IgD-negative memory B cell (primary cell): ENCODE results near the gene EDDM13. TPM values are rescaled to one million over a fixed set of nuclear protein-coding genes. Genes with fewer than 3 reads are reported as not detected.
"Not testable (repeated sequence)": the region's sequence is repeated elsewhere in the genome, so short reads cannot be mapped to it uniquely, and the experiment has no call there.

Source experiments
- H3K27ac Mint-ChIP-seq, 3 donors: one replicate each; pipeline ENCODE4 v1.8.0; 2020 to 2022; ENCODE audit warnings: mild to moderate bottlenecking in 3 of 3, mixed read lengths in 3 of 3, moderate library complexity in 1 of 3
- H3K27me3 Mint-ChIP-seq: one replicate; pipeline ENCODE4 v1.8.0; 2021; ENCODE audit warnings: mixed read lengths
- H3K36me3 Mint-ChIP-seq: one replicate; pipeline ENCODE4 v1.8.0; 2020; ENCODE audit warnings: mild to moderate bottlenecking, mixed read lengths
- H3K4me1 Mint-ChIP-seq, 3 donors: one replicate each; pipeline ENCODE4 v1.8.0; 2020 to 2022; ENCODE audit warnings: mixed read lengths in 3 of 3, mild to moderate bottlenecking in 1 of 3
- H3K4me3 Mint-ChIP-seq, 4 donors: one replicate each; pipeline ENCODE4 v1.8.0; 2020 to 2022; ENCODE audit warnings: mild to moderate bottlenecking in 4 of 4, mixed read lengths in 4 of 4, moderate library complexity in 3 of 4
- H3K9me3 Mint-ChIP-seq, 3 donors: one replicate each; pipeline ENCODE4 v1.8.0; 2020 to 2021; ENCODE audit warnings: mixed read lengths in 3 of 3, mild to moderate bottlenecking in 1 of 3
- polyA plus RNA-seq: library from polyadenylated mRNA; unstranded; fragments of 300-500 nt; fragmentation: Illumina TruSeq; gene quantifications from one replicate; pipeline ENCODE4 v1.2.3, GENCODE V29; 2021

EDDM13 gene
- polyA plus RNA-seq, 1 donor from 2014 or later, result not detected

DNA sequence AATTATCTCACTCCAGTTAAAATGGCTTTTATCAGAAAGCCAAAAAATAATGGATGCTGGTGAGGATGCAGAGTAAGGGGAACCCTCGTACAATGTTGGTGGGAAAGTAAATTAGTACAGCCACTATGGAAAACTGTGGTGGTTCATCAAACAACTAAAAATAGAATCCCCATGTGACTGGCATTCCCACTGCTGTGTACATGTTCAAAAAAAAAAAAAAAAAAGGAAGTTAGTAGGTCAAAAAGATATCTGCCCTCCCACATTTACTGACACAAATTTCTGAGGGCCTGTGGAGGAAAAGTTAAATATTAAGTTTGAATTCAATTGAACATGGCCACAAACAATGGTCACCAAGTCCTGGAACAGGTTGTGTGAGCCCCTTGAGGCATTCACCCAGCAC lies 51.9 kb downstream of the EDDM13 start:
- Mint-ChIP-seq H3K4me3 (no peak overlapping the region), H3K4me1 (peaks cover 4 to 11% (median 9%) of the 10 kb centered on the region in 3 donors), H3K27ac (no peak overlapping the region), H3K27me3 (no peaks in the 10 kb centered on the region), H3K9me3 (peaks cover 2 to 4% (median 3%) of the 10 kb centered on the region in 3 donors), H3K36me3 (peaks cover 2% of the 10 kb centered on the region)

DNA sequence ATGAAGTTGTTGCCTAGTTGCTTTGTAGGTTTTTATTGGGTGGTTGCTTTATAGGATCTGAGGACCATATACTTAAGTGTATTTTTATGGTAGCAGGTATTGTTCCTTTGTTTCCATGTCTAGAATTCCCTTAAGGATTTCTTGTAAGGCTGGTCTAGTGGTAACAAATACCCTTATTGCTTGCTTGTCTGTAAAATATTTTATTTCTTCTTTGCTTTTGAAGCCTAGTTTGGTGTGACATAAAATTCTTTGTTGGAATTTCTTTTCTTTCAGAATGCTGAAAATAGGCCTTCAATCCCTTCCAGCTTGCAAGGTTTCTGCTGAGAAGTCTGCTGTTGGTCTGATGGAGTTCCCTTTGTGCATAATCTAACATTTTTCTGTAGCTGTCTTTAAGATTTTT lies 60.1 kb downstream of the EDDM13 start:
- H3K9me3 Mint-ChIP-seq, result peaks cover 0 to 5% (median 0%) of the 10 kb centered on the region in 3 donors
- H3K36me3 Mint-ChIP-seq, result peaks cover 1% of the 10 kb centered on the region

DNA sequence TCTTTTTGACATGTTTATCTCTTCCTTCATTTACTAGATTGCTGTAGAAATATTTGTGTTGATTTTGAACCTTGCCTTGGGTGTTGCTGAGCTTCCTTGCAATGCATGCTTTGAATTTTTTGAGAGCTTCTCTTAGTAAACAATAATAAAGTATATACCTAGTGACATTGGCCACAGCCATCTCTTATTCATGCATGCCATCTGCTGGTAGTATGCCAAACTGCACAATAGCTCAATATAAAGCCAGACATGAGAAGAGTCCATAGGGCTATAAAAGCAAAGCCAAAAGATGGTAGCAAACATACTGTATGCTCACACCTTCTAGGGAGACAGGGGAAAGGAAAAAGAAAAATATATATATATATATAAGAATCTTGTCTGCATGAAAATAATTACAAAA lies 61.0 kb downstream of the EDDM13 start:
- Mint-ChIP-seq H3K27me3 (no peaks in the 10 kb centered on the region), H3K4me1 (no peaks in the 10 kb centered on the region), H3K4me3 (no peak overlapping the region), H3K36me3 (peaks cover 1% of the 10 kb centered on the region), H3K9me3 (peaks cover 0 to 5% (median 0%) of the 10 kb centered on the region in 3 donors), H3K27ac (no peak overlapping the region)

More for the DNA sequence above, 60.1 kb downstream of the EDDM13 start:
- Mint-ChIP-seq H3K4me3 (no peak overlapping the region), H3K4me1 (no peaks in the 10 kb centered on the region), H3K27me3 (no peaks in the 10 kb centered on the region), H3K27ac (no peak overlapping the region)

DNA sequence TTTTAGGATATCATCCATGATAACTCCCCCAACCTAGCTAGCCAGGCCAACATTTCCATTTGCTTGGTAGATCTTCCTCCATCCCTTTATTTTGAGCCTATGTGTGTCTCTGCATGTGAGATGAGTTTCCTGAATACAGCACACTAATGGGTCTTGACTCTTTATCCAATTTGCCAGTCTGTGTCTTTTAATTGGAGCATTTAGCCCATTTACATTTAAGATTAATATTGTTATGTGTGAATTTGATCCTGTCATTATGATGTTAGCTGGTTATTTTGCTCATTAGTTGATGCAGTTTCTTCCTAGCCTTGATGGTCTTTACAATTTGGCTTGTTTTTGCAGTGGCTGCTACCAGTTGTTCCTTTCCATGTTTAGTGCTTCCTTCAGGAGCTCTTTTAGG lies 62.8 kb downstream of the EDDM13 start:
- H3K9me3 Mint-ChIP-seq, H3K27me3 Mint-ChIP-seq, H3K27ac Mint-ChIP-seq, H3K4me3 Mint-ChIP-seq, H3K4me1 Mint-ChIP-seq, H3K36me3 Mint-ChIP-seq: not testable (repeated sequence)

DNA sequence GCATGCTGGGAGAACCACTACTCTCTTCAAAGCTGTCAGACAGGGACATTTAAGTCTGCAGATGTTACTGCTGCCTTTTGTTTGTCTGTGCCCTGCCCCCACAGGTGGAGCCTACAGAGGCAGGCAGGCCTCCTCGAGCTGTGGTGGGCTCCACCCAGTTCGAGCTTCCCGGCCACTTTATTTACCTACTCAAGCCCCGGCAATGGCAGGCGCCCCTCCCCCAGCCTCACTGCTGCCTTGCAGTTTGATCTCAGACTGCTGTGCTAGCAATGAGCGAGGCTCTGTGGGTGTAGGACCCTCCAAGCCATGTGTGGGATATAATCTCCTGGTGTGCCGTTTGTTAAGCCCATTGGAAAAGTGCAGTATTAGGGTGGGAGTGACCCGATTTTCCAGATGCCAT lies 64.5 kb downstream of the EDDM13 start:
- H3K27ac Mint-ChIP-seq, H3K27me3 Mint-ChIP-seq, H3K4me1 Mint-ChIP-seq, H3K4me3 Mint-ChIP-seq, H3K36me3 Mint-ChIP-seq: not testable (repeated sequence)
- peaks cover 4 to 13% (median 5%) of the 10 kb centered on the region in 3 donors for H3K9me3 Mint-ChIP-seq

DNA sequence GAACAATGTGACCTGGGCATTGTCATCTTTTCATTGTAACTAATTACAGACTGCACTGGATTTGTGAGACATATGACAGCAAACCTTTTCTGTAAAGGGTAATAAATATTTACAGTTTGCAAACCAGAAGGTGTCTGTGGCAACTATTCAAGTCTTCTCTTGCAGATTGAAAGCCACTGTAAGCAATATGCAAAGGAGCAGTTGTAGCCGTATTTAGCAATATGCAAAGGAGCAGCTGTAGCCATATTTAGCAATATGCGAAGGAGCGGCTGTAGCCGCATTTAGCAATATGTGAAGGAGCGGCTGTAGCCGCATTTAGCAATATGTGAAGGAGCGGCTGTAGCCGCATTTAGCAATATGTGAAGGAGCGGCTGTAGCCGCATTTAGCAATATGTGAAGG lies 66.5 kb downstream of the EDDM13 start:
- Mint-ChIP-seq H3K9me3 (peaks cover 5 to 21% (median 9%) of the 10 kb centered on the region in 3 donors), H3K4me3 (peak overlapping the region in 1 of 4 donors; percentile 21)
- not testable (repeated sequence) for H3K36me3 Mint-ChIP-seq, H3K27ac Mint-ChIP-seq, H3K4me1 Mint-ChIP-seq, H3K27me3 Mint-ChIP-seq

DNA sequence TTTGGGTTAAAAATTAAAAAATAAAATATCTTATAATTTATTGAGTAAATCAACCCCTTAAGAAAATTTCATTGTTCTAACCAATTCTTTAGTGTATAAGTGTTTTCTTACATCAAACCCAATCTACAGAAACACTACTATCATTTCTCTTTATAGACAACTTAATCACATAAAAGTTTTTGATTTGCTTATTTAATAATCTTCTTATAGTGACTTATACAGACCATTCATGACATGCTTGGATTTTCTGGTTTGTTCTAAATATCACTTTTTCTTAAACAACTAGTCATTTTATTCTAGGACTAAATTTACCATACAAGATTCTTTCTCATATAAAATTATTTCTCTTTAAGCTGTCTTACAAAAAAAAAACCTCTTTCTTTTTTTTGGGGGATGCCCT lies 69.4 kb downstream of the EDDM13 start:
- peaks cover 0 to 1% (median 0%) of the 10 kb centered on the region in 3 donors for H3K4me1 Mint-ChIP-seq
- peak overlapping the region in 1 of 3 donors; percentile 87 for H3K27ac Mint-ChIP-seq
- peaks cover 5 to 21% (median 9%) of the 10 kb centered on the region in 3 donors for H3K9me3 Mint-ChIP-seq
- no peak overlapping the region for H3K4me3 Mint-ChIP-seq
- no peaks in the 10 kb centered on the region for H3K27me3 Mint-ChIP-seq
- H3K36me3 Mint-ChIP-seq, result peaks cover 1% of the 10 kb centered on the region

DNA sequence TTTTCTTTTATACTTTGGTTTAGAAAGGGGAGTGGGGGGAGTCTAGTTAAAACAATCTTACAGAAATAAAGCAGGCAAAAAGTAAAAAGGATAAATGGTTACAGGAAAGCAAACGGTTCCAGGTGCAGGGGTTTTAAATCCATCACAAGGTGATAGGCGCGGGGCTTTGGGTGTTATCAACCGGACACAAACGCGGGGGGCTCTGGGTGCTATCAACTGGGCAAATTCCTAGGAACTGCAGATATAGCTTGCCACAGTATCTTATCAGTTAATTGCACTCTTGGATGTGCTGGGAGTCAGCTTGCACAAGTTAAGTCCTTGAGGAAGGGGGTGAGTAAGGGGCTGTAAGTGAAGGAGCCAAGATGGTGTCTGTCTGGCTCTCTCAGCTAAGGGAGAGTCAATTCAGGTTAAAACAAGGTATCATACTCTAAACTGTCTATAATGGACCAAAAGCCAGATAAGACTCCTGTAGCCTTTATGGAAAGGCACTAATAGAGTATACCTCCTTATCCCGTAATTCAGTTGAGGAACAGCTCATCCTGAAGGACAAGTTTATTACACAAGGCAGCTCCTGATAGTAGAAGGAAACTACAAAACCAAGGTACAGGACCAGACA lies 74.7 kb downstream of the EDDM13 start:
- Mint-ChIP-seq H3K36me3 (no peaks in the 10 kb centered on the region), H3K4me3 (no peak overlapping the region), H3K27ac (no peak overlapping the region), H3K9me3 (peaks cover 0 to 9% (median 8%) of the 10 kb centered on the region in 3 donors), H3K4me1 (peaks cover 0 to 3% (median 0%) of the 10 kb centered on the region in 3 donors), H3K27me3 (no peaks in the 10 kb centered on the region)

DNA sequence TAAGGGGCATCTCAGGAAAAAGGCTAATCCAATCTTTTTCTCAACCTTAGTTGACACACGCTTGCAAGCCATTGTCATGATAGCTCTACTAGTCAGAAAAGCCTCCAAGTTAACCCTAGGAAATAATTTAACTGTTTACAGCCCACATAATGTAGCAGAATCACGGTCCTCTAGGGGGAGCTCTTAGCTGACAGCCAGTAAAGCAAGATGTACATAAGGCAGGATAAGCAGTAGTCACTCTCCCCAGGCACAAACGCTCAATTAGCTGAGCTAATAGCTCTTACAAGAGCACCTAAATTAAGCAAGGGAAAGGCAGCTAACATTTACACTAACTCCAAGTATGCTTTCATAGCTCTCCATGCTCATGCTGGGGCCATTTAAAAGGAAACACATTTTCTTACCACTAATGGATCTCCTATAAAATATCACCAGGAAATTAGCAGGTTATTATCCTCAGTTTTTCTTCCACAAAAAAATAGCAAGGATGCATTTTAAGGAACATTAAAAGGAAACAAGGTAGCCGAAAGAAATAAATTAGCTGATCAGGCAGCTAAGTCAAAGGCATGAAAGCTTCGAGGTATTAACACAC lies 75.8 kb downstream of the EDDM13 start:
- Mint-ChIP-seq H3K27me3 (no peaks in the 10 kb centered on the region), H3K9me3 (no peaks in the 10 kb centered on the region), H3K27ac (no peak overlapping the region), H3K36me3 (peaks cover 2% of the 10 kb centered on the region), H3K4me1 (peaks cover 0 to 3% (median 0%) of the 10 kb centered on the region in 3 donors), H3K4me3 (no peak overlapping the region)

DNA sequence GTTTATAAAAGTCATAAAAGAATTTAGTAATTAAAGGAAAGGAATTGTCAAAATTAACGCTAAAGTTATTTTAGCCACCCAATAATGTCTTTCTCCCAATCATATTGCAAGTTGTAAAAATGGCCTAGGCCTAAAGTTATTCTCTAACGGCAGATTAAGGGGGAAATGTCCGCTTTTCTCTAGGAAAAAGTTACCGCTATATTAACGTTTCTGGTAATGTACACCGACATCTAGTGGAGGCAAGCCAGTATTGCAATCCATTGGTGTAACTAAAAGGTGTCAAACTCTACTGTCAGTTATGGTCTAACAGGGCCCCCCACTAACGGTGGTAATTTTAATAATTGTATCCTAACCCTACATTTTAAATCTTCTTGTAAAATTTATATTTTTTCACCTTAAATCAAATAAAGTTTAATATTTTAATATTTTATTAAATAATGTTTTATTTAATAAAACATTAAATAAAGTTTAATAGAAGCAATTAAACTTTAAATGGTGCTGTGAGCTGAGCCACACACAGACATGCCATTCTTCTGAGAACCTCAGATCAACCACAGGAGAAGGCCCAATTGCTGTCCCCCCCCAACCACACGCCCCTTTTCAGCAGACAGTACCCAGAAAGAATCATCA lies 78.0 kb downstream of the EDDM13 start:
- Mint-ChIP-seq H3K36me3 (peaks cover 2% of the 10 kb centered on the region), H3K27me3 (no peaks in the 10 kb centered on the region), H3K4me1 (peaks cover 0 to 3% (median 0%) of the 10 kb centered on the region in 3 donors), H3K9me3 (no peaks in the 10 kb centered on the region), H3K27ac (no peak overlapping the region), H3K4me3 (no peak overlapping the region)

DNA sequence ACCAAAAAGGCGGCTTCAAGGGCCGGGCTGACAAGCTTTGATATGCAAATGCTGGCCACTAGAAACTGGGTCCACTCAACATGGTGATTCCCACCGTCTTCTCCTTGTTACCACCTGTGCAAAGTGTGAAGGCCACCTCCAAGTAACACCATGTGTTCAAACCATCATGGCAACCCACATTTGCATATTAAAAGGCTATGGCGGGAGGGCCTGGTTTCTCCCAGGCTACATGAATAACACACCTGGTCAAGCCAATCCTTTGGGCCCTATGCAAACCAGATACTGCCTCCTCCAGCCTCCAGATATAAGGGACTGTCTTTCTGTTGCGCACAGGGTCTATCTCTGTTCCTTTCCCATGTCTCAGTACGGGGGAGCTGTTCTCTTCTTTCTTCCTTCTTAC lies 78.7 kb downstream of the EDDM13 start:
- H3K9me3 Mint-ChIP-seq, result no peaks in the 10 kb centered on the region
- no peak overlapping the region for H3K27ac Mint-ChIP-seq
- peaks cover 0 to 1% (median 0%) of the 10 kb centered on the region in 3 donors for H3K4me1 Mint-ChIP-seq
- peaks cover 2% of the 10 kb centered on the region for H3K36me3 Mint-ChIP-seq
- no peaks in the 10 kb centered on the region for H3K27me3 Mint-ChIP-seq
- H3K4me3 Mint-ChIP-seq, result no peak overlapping the region

DNA sequence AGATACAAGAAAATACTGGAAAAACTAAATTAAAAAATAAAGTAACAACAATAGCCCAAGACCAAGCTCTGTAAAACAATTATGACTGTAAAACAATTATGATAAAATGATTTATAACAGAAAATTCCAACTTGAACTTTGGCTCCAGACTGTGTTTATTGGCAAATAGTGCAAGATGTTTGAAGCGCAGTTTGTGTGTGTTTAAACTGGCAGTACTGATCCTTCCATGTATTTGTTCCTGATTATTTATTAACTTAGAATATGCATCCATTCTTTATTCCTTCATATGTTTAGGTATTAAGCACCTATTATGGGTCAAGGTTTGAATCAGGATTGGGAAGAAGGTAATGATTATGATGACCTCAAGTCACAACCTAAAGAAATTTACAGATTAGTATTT lies 83.0 kb downstream of the EDDM13 start:
- H3K4me1 Mint-ChIP-seq, result no peaks in the 10 kb centered on the region

DNA sequence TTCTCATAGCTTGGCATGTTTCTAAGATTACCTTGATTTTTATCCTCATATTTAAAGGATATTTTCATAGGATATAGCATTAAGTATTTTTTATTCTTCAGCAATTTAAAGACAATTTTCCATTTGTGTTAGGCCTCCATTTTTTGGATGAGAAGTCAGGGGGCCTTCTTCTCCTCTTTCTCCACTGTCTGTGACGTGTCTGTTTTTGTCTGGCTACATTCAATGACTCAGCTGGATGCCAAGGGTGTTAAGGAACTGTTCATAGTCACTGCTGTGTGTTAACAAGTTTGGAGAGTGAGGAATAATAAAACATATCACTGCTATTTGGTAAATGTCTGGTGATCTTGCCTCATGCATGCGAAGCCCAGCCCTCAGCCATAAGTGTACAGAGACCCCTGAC lies 84.4 kb downstream of the EDDM13 start:
- no peaks in the 10 kb centered on the region for H3K27me3 Mint-ChIP-seq
- peaks cover 6% of the 10 kb centered on the region for H3K36me3 Mint-ChIP-seq
- no peak overlapping the region for H3K27ac Mint-ChIP-seq
- H3K4me3 Mint-ChIP-seq, result no peak overlapping the region
- peaks cover 15 to 30% (median 28%) of the 10 kb centered on the region in 3 donors for H3K9me3 Mint-ChIP-seq
- peaks cover 0 to 3% (median 0%) of the 10 kb centered on the region in 3 donors for H3K4me1 Mint-ChIP-seq

More for the DNA sequence above, 83.0 kb downstream of the EDDM13 start:
- Mint-ChIP-seq H3K27ac (no peak overlapping the region), H3K36me3 (peaks cover 2% of the 10 kb centered on the region), H3K9me3 (peaks cover 10 to 24% (median 19%) of the 10 kb centered on the region in 3 donors), H3K27me3 (no peaks in the 10 kb centered on the region), H3K4me3 (no peak overlapping the region)
